Activated CD4-positive, alpha-beta T cell treated with anti-CD3 and anti-CD28 coated beads for 1 hour (primary cell): ENCODE data around the gene C20orf141.
"Not testable (repeated sequence)": the region's sequence is repeated elsewhere in the genome, so short reads cannot be mapped to it uniquely, and the experiment has no call there.

ENCODE experiments used
- DNase-seq: peaks from one replicate; pipeline ENCODE4 v3.0.0-alpha.2; 2020

Gene C20orf141

GRCh38 chr20:2814587-2815051 lies at the start of gene C20orf141:
C20orf141 (plus strand) TSS chr20:2814987; CDS start chr20:2815185, 198 bp downstream.
- DNase-seq, result no peak

DNA sequence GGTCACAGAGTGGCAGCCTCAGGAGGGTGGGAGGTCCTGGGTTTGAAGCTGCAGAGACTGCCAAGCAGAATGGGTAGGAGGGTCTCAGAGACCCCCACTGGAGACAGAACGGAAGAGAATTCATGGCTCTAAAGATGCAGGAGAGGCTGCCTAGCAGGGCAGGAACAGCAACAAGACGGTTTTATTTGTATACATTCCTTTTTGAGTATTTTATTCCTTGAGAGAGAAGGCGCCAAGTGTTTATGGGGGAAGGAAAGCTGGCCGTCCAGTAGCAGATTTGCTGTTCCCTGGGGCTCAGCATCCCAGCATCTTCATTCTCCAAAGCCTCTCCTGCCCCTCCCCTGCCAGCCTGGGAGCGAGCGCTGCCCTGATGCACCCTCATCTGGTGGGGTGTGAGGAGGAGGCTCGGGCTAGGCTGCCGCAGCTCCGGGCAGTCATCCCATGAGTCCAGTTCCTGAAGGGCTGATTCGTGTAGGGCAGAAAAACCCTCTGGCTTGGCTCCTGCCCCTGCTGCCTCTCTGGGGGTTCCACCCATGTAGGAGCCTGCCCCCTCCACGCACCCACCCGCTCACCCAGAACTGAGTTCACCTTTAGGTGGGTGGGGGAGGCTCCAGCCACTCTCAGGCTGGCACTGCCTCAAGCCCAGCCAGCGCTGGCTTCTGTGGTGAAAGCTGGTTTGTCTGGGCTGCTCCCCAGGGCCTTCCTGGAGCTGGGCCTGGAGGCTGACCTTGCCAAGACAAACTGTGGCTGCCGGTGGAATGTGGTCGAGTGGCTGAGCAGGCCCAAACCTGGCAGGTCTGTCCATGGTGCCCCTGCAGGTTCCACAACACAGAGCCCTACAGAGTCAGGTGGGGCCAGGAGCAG lies 46.8 kb upstream of the C20orf141 start:
- no peak for DNase-seq

- DNase-seq, result no peak
Measured at GRCh38 chr20:2768632-2769015, 46.2 kb upstream of the C20orf141 start.

- DNase-seq, result not testable (repeated sequence)
Measured at GRCh38 chr20:2770091-2770490, 44.7 kb upstream of the C20orf141 start.

DNA sequence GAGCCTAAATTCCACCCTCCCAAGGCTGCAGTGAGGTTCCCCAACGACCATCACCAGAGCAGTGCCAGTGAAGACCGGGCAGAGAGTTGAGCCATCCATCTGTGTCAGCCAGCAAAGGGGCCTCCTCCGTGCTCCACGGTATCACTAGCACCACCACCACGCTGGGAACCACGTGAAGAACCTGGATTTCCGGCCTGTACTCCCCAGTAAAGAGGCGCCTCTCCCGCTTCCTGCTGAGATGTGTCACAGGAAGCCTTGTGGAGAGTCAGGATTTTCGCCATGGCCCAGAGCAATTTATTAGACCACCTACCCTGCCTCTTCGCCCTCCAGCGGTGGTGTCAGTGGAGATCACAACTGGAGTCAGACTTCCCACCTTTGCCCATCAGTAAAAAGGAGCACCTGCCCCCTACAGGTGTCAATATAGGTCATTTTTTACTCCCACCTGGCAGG lies 43.1 kb upstream of the C20orf141 start:
- no peak for DNase-seq

DNA sequence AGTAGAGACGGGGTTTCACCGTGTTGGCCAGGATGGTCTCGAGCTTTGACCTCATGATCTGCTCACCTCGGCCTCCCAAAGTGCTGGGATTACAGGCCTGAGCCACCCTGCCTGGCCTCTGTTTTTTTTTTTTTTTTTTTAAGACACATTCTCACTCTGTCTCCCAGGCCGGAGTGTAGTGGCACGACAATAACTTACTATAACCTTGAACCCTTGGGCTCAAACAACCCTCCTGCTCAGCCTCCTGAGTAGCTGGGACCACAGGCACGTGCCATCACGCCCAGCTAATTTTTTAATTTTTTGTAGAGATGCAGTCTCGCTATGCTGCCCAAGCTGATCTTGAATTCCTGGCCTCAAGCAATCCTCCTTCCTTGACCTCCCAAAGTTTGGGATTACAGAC lies 41.0 kb upstream of the C20orf141 start:
- no peak for DNase-seq

DNA sequence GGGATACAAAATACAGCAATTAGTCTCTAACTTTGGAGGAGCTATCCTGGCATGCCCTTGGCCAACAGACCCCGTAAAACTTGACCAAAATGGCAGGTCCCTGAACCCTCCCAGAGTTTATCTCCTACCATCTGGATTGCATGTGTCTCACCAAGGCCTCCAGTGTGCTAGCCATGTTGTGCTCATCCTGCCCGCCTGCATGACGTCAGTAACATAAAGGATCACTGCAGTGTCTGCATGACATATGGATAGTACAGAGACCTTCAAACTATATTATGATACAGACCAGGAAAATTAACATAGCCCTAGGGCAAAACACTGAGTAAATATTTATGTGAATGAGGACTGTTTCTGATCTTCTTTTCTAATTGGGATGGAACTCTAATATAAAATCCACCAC lies 39.6 kb upstream of the C20orf141 start:
- no peak for DNase-seq

GRCh38 chr20:2778602-2779321 lies 36.0 kb upstream of the C20orf141 start:
- DNase-seq, result no peak

GRCh38 chr20:2780948-2781347 lies 33.8 kb upstream of the C20orf141 start:
- DNase-seq, result no peak

- no peak for DNase-seq
Measured at GRCh38 chr20:2783908-2784566, 30.8 kb upstream of the C20orf141 start.

GRCh38 chr20:2793471-2793870 lies 21.3 kb upstream of the C20orf141 start:
- no peak for DNase-seq

DNA sequence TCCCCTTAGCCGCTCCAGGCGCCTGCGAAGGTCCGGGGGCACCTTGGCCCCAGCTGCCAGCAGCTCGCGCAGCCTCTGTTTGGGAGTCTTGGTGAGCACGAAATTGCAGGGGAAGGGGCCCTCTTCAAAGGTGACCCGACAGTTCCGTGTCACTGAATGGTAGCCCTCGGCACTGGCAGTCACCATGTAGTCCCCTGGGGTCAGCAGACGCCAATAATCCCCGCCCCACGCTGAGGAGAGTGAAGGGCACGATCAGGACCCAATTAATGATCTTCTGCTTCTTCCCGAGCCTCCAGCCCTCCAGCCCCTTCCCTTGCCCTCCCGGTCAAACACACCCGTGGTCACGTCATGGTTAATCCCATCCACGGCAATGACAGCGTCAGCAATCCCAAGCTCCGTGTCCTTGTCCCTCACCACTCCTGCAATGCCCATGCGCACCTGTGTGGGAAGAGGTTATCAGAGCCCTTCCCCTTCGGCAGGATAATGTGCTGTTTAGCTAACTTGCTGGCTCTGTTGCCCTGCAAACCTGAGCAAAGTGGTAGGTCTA lies 20.5 kb upstream of the C20orf141 start:
- DNase-seq, result no peak

DNA sequence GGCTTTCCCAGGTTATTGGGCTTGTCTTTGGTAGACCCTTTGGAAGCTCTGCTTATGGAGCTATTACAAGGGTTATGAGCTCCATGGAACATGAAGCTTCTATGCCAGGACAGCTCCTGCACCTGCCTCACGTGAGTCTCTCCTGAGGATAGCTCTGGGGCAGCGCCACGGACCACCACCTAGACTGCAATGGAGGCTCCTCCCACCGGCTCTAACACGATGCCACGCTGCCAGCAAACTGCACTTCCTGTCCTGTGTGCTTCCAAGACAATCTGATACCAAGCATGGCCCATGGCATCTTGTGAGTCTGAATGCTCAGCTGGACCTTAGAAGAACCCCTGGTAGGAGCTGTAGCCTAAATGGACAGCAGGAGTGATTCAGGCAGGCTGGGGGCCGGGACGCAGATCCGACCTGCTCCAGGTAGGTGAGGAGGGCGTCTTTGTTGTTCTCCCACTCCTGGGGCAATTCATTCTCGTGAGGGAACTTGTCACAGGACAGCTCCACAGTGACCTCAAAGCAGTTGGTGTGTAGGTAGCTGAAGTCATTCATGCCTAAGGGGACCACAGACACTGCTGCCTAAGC lies 19.8 kb upstream of the C20orf141 start:
- no peak for DNase-seq

- no peak for DNase-seq
Measured at GRCh38 chr20:2795451-2795850, 19.3 kb upstream of the C20orf141 start.

DNA sequence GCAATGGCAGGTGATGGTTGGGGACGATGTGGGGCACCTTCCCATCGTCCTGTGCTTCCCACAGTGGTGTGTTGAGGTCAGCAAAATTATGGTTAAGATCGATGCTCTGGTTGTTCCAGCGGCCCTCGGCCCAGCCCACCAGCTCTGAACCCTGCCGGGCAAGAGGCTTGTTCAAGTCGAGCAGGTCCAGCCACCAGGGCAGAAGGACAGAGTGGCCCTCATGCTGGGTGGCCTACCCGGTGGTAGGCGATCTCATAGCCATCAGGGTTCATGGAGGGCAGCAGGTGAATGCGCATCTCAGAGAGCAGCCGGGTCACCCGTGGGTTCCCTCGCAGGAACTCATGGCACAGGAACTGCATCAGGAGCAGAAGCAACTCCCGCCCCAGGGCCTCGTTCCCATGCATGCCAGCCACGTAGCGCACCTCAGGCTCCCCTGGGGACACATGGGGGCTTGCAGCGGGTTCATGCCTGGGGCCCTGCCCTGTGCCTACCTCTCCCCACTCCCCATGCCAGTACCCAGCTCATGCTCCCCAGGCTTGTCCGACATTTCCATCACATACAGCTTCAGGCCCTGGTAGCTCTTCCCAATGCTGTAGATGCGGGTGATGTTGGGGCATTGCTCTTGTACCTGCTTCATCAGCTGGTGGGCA lies 18.7 kb upstream of the C20orf141 start:
- DNase-seq, result no peak

GRCh38 chr20:2797136-2797983 lies 17.4 kb upstream of the C20orf141 start:
- DNase-seq, result no peak

DNA sequence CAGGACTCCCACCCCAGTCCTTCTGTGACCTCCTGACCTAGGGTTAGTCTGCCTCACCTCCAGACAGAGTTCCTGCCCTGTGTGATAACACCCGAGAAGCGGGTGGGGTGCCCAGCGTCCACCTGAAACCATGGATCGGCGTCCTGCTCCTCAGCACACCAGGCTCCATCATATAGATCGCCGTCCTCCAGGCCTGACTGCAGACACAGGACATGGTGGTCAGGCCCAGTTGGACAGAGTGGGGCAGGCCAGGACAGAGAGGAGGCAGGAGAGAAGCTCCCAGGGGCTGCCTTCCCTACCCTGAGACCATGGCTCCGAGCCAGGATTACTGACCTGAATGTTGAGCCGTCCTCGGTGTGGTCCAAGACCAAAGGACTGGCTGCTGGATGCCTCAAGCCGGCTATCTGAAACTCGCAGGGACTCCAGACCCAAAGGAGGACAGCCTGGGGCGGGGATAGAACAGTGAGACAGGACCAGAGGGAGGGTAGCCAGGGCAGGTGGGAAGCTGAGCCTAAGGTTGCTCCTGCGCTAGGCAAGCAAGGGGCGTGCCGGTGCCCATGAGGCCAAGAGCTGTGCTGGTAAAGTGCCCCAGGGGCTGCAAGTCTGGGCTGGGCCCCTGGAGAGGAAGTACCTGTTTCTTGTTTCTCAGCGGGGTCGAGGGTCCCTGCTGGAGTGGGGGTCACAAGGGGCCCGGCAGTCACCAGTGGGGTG lies 16.5 kb upstream of the C20orf141 start:
- DNase-seq, result no peak

- DNase-seq, result no peak
Measured at GRCh38 chr20:2798814-2799213, 16.0 kb upstream of the C20orf141 start.

- DNase-seq, result no peak
Measured at GRCh38 chr20:2799271-2799670, 15.5 kb upstream of the C20orf141 start.

DNA sequence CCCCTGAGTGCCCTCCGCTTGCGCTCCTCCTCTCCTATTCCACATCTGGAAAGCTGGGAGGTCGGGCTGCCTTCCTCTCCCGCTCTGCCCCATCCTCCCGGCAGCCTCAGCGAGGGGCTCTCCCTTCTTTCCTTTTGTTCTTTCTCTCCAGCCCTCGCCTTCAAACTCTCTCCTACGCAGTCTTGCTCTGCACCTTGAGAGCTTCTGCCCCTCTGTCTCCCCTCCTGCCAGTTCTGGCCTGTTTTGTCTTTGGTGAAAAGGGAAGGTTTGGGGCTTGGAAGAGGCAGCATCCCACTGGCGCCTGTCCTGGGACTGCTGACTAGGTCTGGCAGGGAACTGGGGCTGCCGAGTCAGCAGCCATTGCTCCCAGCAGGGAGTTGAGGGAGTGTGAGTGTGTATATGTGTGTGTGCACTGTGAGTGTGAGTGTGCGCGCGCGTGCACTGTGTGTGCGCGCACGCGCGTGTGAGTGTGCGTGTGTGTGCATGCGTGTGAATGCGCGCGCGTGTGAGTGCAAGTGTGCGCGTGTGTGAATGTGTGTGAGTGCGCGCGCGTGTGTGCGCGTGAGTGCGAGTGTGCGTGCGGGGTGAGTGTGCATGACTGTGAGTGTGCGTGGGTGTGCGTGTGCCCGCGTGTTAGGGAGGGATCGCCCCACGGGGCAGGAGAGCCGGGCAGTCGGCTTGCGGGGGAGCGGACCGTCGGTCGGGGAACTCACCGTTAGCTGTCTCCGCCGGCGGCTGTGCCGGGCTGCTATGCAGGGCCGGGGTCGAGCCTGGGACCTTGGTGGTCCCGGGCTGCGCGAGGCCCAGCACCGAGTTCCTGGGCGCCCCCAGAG lies 14.9 kb upstream of the C20orf141 start:
- no peak for DNase-seq
